SW480 (cell line): ENCODE results near the gene SLC7A10.
"Not testable (repeated sequence)": the region's sequence is repeated elsewhere in the genome, so short reads cannot be mapped to it uniquely, and the experiment has no call there.

Source experiments
- DNase-seq: peaks from one replicate; pipeline ENCODE4 v3.0.0-alpha.2; 2016; ENCODE audit warnings: low spot score

SLC7A10 gene

GRCh38 chr19:33238481-33239149, 13.0 kb upstream of the SLC7A10 start:
- no peak for DNase-seq

- DNase-seq: no peak
These were observed 11.2 kb upstream of the SLC7A10 start for GRCh38 chr19:33236696-33237390.

- DNase-seq: no peak
These were observed 10.3 kb upstream of the SLC7A10 start for GRCh38 chr19:33235996-33236350.

- peak; percentile 75 for DNase-seq
These were observed 9.8 kb upstream of the SLC7A10 start for GRCh38 chr19:33235269-33235995.

GRCh38 chr19:33234736-33235135, 9.1 kb upstream of the SLC7A10 start:
- DNase-seq: no peak

GRCh38 chr19:33234092-33234491, 8.4 kb upstream of the SLC7A10 start:
- DNase-seq: no peak

GRCh38 chr19:33233056-33233873, 7.6 kb upstream of the SLC7A10 start:
- no peak for DNase-seq

- DNase-seq: no peak
These were observed 7.0 kb upstream of the SLC7A10 start for GRCh38 chr19:33232656-33233055.

GRCh38 chr19:33231511-33231910, 5.9 kb upstream of the SLC7A10 start:
- no peak for DNase-seq

- no peak for DNase-seq
These were observed 4.3 kb upstream of the SLC7A10 start for GRCh38 chr19:33229962-33230361.

- no peak for DNase-seq
These were observed 2.4 kb upstream of the SLC7A10 start for GRCh38 chr19:33227870-33228599.

- DNase-seq: peak; percentile 54
These were observed 1.6 kb upstream of the SLC7A10 start for GRCh38 chr19:33227242-33227650.

GRCh38 chr19:33226550-33227241, 1.0 kb upstream of the SLC7A10 start:
- peak; percentile 75 for DNase-seq

- DNase-seq: no peak
These were observed 774 bp downstream of the SLC7A10 start for GRCh38 chr19:33224694-33225457.

GRCh38 chr19:33222255-33222654, 3.4 kb downstream of the SLC7A10 start:
- DNase-seq: not testable (repeated sequence)

- no peak for DNase-seq
These were observed 4.0 kb downstream of the SLC7A10 start for GRCh38 chr19:33221638-33222037.

GRCh38 chr19:33220735-33221134, 4.9 kb downstream of the SLC7A10 start:
- no peak for DNase-seq

- DNase-seq: no peak
These were observed 5.5 kb downstream of the SLC7A10 start for GRCh38 chr19:33220115-33220514.

GRCh38 chr19:33219261-33219815, 6.3 kb downstream of the SLC7A10 start:
- peak; percentile 49 for DNase-seq

- no peak for DNase-seq
These were observed 7.8 kb downstream of the SLC7A10 start for GRCh38 chr19:33217881-33218280.
